PC-3 (cell line): ENCODE results near the gene PLCZ1.

Experiments
- CTCF ChIP-seq: fragments of 300-600 bp; sonication (generic); conservative IDR thresholded peaks from 2 replicates; pipeline ENCODE4 v1.5.1; 2017; ENCODE audit warnings: antibody characterized with exemption, low read depth, mild to moderate bottlenecking, low read length
- EZH2 ChIP-seq: fragments of 300-600 bp; sonication (generic); IDR thresholded peaks from one replicate; pipeline ENCODE4 v1.6.1; 2017; ENCODE audit warnings: antibody characterized with exemption, mild to moderate bottlenecking, low read length; ENCODE audit not compliant: unreplicated experiment
- EZH2phosphoT487 ChIP-seq: fragments of 300-600 bp; sonication (generic); IDR thresholded peaks from 2 replicates; pipeline ENCODE4 v1.6.1; 2018; ENCODE audit warnings: mild to moderate bottlenecking, antibody characterized with exemption, low read length, borderline replicate concordance

- TF ChIP-seq CTCF (no peak), EZH2phosphoT487 (no peak), EZH2 (no peak)
Observed at GRCh38 chr12:18753481-18754123, 15.8 kb upstream of the PLCZ1 start.
